K562 (cell line): ENCODE data around the gene ARMC2. TPM values are rescaled to one million over a fixed set of nuclear protein-coding genes. Genes with fewer than 3 reads are reported as not detected.
A peak's percentile ranks its signal among the peaks of the same experiment; 100 is the strongest.

Experiments
- CTBP1 ChIP-seq: fragments of 450-650 bp; IDR thresholded peaks from 2 replicates; pipeline ENCODE4 v1.6.1; 2016; ENCODE audit warnings: borderline replicate concordance
- E2F1 ChIP-seq: sonication (generic); formaldehyde crosslinking; IDR thresholded peaks from 2 replicates; pipeline ENCODE4 v1.8.1; 2023; ENCODE audit warnings: mild to moderate bottlenecking, missing genetic modification reagents, moderate library complexity
- ELK3 ChIP-seq: fragments of 450-650 bp; formaldehyde crosslinking; IDR thresholded peaks from 2 replicates; pipeline ENCODE4 v1.4.0; 2020; ENCODE audit warnings: mild to moderate bottlenecking
- ERF ChIP-seq: fragments of 450-650 bp; formaldehyde crosslinking; IDR thresholded peaks from 2 replicates; pipeline ENCODE4 v1.4.0; 2020; ENCODE audit warnings: mild to moderate bottlenecking, mixed read lengths
- FOXP1 ChIP-seq: sonication (generic); formaldehyde crosslinking; IDR thresholded peaks from 2 replicates; pipeline ENCODE4 v1.8.0; 2022; ENCODE audit warnings: mild to moderate bottlenecking, missing genetic modification reagents
- KAT7 ChIP-seq: sonication (generic); formaldehyde crosslinking; IDR thresholded peaks from 2 replicates; pipeline ENCODE4 v1.8.0; 2022; ENCODE audit warnings: missing genetic modification reagents, mild to moderate bottlenecking, borderline replicate concordance
- POLR2AphosphoS5 ChIP-seq: IDR thresholded peaks from 2 replicates; pipeline ENCODE4 v1.6.1; 2011; ENCODE audit warnings: mild to moderate bottlenecking, low read depth, low read length, moderate library complexity; ENCODE audit not compliant: control insufficient read depth, insufficient read depth
- SIRT6 ChIP-seq: IDR thresholded peaks from one replicate; pipeline ENCODE4 v1.6.1; 2012; ENCODE audit warnings: low read depth, mild to moderate bottlenecking, control low read depth, inconsistent platforms, low read length, moderate library complexity
- ZBTB7A ChIP-seq: IDR thresholded peaks from 2 replicates; pipeline ENCODE4 v1.6.1; 2011; ENCODE audit warnings: low read depth, mild to moderate bottlenecking, low read length, moderate library complexity, borderline replicate concordance; ENCODE audit not compliant: control insufficient read depth
- ZNF639 ChIP-seq, 2 experiments: fragments of 200-800 bp in 1 of 2; sonication (Bioruptor generic) in 1 of 2; sonication (generic) in 1 of 2; formaldehyde crosslinking in 1 of 2; IDR thresholded peaks in 1 of 2; conservative IDR thresholded peaks in 1 of 2; 2 replicates each; pipeline versions ENCODE4 v1.5.0 to v1.6.1; 2016 to 2020; ENCODE audit warnings: missing compliant biosample characterization in 1 of 2, missing genetic modification characterization in 1 of 2, missing genetic modification reagents in 1 of 2
- polyA plus RNA-seq, 8 experiments: library from polyadenylated mRNA; depleted of rRNA in 4 of 8; stranded (reverse) in 5 of 8; unstranded in 3 of 8; fragments of >200 nt; fragmentation: Nextera tagmentation in 2 of 8; fragmentation: Illumina TruSeq in 1 of 8; extraction: Ambion mirVana in 2 of 8; extraction: Trizol in 1 of 8; gene quantifications; 2 replicates each; pipeline versions ENCODE4 v1.2.1 to v1.2.3, GENCODE V29; 2011 to 2014; ENCODE audit warnings: inconsistent platforms in 1 of 8, missing spikeins in 1 of 8
- total RNA-seq, 7 experiments: library from RNA; depleted of rRNA in 6 of 7; stranded (reverse); fragments of >200 nt in 6 of 7; fragmentation: Illumina TruSeq in 2 of 7; extraction: Trizol in 2 of 7; gene quantifications; 2 replicates each; pipeline versions ENCODE4 v1.2.1 to v1.2.3, GENCODE V29; 2011 to 2021; ENCODE audit warnings: low replicate concordance in 1 of 7
- TF ChIP-seq, protein P1 (sequence below): sonication (generic); formaldehyde crosslinking; IDR thresholded peaks from 2 replicates; pipeline ENCODE4 v1.9.0; 2022; ENCODE audit warnings: mild to moderate bottlenecking, missing genetic modification reagents
- TF ChIP-seq, protein P2 (sequence below), 3 experiments: fragments of 200-800 bp in 1 of 3; sonication (Bioruptor generic) in 1 of 3; sonication (generic) in 1 of 3; formaldehyde crosslinking in 1 of 3; IDR thresholded peaks; 2 replicates each; pipeline versions ENCODE4 v1.6.1 to v1.8.0; 2016 to 2022; ENCODE audit warnings: mild to moderate bottlenecking in 2 of 3, missing compliant biosample characterization in 2 of 3, missing genetic modification characterization in 2 of 3, missing genetic modification reagents in 1 of 3
- TF ChIP-seq, protein P3 (sequence below): sonication (generic); formaldehyde crosslinking; IDR thresholded peaks from 2 replicates; pipeline ENCODE4 v1.8.0; 2022; ENCODE audit warnings: mild to moderate bottlenecking, missing genetic modification reagents
- TF ChIP-seq, protein P4 (sequence below): fragments of 450-650 bp; IDR thresholded peaks from 2 replicates; pipeline ENCODE4 v1.6.1; 2018; ENCODE audit not compliant: partially characterized antibody

ARMC2 gene
- total and polyA plus RNA-seq, 9 of the 15 experiments (the other 6 are each of a cell fraction or from before 2014, with no cell fraction given) = 0.14 to 3.0 (median 0.82) TPM

DNA sequence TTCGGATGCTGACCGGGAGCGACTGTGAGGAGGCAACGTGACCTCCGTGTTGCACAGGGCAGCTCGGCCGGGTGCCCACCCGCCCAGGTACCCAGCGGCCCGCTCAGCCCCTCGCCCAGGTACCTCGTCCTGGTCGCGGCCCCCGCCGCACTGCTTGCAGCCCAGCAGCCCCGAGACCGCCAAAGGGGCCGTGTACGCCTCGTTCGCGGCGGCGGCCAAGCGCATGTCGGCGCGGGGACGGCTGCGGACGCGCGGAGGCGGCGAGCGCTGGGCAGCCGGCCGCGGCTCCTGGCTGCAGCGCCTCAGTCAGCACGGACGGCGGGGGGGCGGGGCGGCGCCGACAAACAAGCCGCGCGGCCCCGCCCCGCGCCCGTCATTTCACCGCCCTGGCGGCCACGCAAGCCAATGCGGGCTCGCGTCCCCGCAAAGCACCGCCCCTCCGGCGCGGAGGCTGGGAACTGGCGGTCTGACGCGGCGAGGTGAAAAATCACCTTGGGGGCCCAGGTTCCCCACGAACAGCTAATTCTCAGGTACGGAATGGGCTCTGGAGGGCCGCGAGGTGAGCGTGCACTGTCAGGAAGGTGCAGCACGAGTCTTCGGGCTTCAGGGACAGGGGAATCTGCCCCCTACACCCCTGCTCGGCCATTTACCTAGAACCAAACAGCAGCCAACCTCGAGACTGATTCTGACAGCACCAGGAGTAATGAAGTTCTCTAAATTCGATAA lies 161.2 kb downstream of the ARMC2 start (continued):
- no peak for TF ChIP-seq SIRT6
- TF ChIP-seq, protein P1, sequence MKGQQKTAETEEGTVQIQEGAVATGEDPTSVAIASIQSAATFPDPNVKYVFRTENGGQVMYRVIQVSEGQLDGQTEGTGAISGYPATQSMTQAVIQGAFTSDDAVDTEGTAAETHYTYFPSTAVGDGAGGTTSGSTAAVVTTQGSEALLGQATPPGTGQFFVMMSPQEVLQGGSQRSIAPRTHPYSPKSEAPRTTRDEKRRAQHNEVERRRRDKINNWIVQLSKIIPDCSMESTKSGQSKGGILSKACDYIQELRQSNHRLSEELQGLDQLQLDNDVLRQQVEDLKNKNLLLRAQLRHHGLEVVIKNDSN (CRISPR knock-in tag) = 0 out of 2 replicates have a peak, but pooled peaks have one; percentile 38
- TF ChIP-seq ZBTB7A = 0 out of 2 replicates have a peak, but pooled peaks have one; percentile 9
- TF ChIP-seq FOXP1 (CRISPR knock-in tag) = peak; percentile 72; the same call in 1 of the 2 replicates
- peak; percentile 55; the same call in 1 of the 2 replicates for TF ChIP-seq POLR2AphosphoS5
- peak; percentile 24; the same call in 1 of the 2 replicates for TF ChIP-seq E2F1 (CRISPR knock-in tag)
- peak; percentile 95 for TF ChIP-seq CTBP1
- TF ChIP-seq, protein P2, sequence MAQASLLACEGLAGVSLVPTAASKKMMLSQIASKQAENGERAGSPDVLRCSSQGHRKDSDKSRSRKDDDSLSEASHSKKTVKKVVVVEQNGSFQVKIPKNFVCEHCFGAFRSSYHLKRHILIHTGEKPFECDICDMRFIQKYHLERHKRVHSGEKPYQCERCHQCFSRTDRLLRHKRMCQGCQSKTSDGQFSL (CRISPR knock-in tag; IDR thresholded peaks at IDR 0.05) = no peak
- TF ChIP-seq, protein P2 (tag; IDR thresholded peaks at IDR 0.05) = no peak
- TF ChIP-seq KAT7 = peak; percentile 93; the same call in 1 of the 2 replicates
- TF ChIP-seq, protein P3, sequence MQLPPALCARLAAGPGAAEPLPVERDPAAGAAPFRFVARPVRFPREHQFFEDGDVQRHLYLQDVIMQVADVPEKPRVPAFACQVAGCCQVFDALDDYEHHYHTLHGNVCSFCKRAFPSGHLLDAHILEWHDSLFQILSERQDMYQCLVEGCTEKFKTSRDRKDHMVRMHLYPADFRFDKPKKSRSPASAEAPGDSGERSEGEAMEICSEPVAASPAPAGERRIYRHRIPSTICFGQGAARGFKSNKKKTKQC (CRISPR knock-in tag) = peak; percentile 35; the same call in 1 of the 2 replicates
- 0 out of 2 replicates have a peak, but pooled peaks have one; percentile 72 for TF ChIP-seq ERF
- peak in 1 of 2 experiments; percentile 52; a peak in 1 of 4 replicates for TF ChIP-seq ZNF639 (CRISPR knock-in tag; conservative IDR thresholded peaks at IDR 0.05 in 1 of 2, IDR thresholded peaks at IDR 0.05 in 1 of 2)
- TF ChIP-seq, protein P4, sequence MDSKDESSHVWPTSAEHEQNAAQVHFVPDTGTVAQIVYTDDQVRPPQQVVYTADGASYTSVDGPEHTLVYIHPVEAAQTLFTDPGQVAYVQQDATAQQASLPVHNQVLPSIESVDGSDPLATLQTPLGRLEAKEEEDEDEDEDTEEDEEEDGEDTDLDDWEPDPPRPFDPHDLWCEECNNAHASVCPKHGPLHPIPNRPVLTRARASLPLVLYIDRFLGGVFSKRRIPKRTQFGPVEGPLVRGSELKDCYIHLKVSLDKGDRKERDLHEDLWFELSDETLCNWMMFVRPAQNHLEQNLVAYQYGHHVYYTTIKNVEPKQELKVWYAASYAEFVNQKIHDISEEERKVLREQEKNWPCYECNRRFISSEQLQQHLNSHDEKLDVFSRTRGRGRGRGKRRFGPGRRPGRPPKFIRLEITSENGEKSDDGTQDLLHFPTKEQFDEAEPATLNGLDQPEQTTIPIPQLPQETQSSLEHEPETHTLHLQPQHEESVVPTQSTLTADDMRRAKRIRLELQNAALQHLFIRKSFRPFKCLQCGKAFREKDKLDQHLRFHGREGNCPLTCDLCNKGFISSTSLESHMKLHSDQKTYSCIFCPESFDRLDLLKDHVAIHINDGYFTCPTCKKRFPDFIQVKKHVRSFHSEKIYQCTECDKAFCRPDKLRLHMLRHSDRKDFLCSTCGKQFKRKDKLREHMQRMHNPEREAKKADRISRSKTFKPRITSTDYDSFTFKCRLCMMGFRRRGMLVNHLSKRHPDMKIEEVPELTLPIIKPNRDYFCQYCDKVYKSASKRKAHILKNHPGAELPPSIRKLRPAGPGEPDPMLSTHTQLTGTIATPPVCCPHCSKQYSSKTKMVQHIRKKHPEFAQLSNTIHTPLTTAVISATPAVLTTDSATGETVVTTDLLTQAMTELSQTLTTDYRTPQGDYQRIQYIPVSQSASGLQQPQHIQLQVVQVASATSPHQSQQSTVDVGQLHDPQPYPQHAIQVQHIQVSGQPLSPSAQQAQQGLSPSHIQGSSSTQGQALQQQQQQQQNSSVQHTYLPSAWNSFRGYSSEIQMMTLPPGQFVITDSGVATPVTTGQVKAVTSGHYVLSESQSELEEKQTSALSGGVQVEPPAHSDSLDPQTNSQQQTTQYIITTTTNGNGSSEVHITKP = peak; percentile 28
- TF ChIP-seq ELK3 (CRISPR knock-in tag) = no peak
